ENCODE measurements around the gene SPATA17. TPM values are rescaled to one million over a fixed set of nuclear protein-coding genes. Genes with fewer than 3 reads are reported as not detected.
A peak's percentile ranks its signal among the peaks of the same experiment; 100 is the strongest.

SPATA17 gene
- total RNA-seq, 1 experiment from 2014 or later, result 3.0 TPM

- Mint-ChIP-seq H3K27ac (ENCODE audit: unreplicated experiment) (no peak overlapping the region), H3K36me3 (ENCODE audit: insufficient read depth, unreplicated experiment) (no peaks in the 10 kb centered on the region), H3K27me3 (ENCODE audit: unreplicated experiment) (no peaks in the 10 kb centered on the region), H3K9me3 (ENCODE audit: low read depth, unreplicated experiment) (no peaks in the 10 kb centered on the region), H3K4me1 (ENCODE audit: low read depth, unreplicated experiment) (no peaks in the 10 kb centered on the region), H3K4me3 (ENCODE audit: low read depth, unreplicated experiment) (no peak overlapping the region)
- BruUV-seq (replicated peaks), result no TSS peak
- intact Hi-C loops (cut with micrococcal nuclease; ENCODE audit: unreplicated experiment), result no loop called here
- TF ChIP-seq CTCF (IDR thresholded peaks at IDR 0.05; ENCODE audit: unreplicated experiment), result no peak
- CTCF ChIA-PET, result no interaction called here
- no peak for DNase-seq
Measured at GRCh38 chr1:217881607-217882332, 250.6 kb downstream of the SPATA17 start.

GRCh38 chr1:217885181-217885580, 254.0 kb downstream of the SPATA17 start:
- Mint-ChIP-seq H3K9me3 (ENCODE audit: low read depth, unreplicated experiment) (no peaks in the 10 kb centered on the region), H3K4me1 (ENCODE audit: low read depth, unreplicated experiment) (no peaks in the 10 kb centered on the region), H3K4me3 (ENCODE audit: low read depth, unreplicated experiment) (no peak overlapping the region), H3K36me3 (ENCODE audit: insufficient read depth, unreplicated experiment) (no peaks in the 10 kb centered on the region), H3K27ac (ENCODE audit: unreplicated experiment) (no peak overlapping the region), H3K27me3 (ENCODE audit: unreplicated experiment) (no peaks in the 10 kb centered on the region)
- intact Hi-C loops (cut with micrococcal nuclease; ENCODE audit: unreplicated experiment), result no loop called here
- CTCF ChIA-PET, result no interaction called here
- BruUV-seq (replicated peaks), result no TSS peak
- no peak for TF ChIP-seq CTCF (IDR thresholded peaks at IDR 0.05; ENCODE audit: unreplicated experiment)
- DNase-seq, result no peak

GRCh38 chr1:217888328-217888727, 257.2 kb downstream of the SPATA17 start:
- peaks cover 5% of the 10 kb centered on the region for H3K9me3 Mint-ChIP-seq (ENCODE audit: low read depth, unreplicated experiment)

GRCh38 chr1:217889401-217889800, 258.3 kb downstream of the SPATA17 start:
- H3K27me3 Mint-ChIP-seq (ENCODE audit: unreplicated experiment), result no peaks in the 10 kb centered on the region
- BruUV-seq (replicated peaks), result no TSS peak
- H3K27ac Mint-ChIP-seq (ENCODE audit: unreplicated experiment), result no peak overlapping the region
- CTCF ChIA-PET, result no interaction called here
- intact Hi-C loops (cut with micrococcal nuclease; ENCODE audit: unreplicated experiment), result loop anchor here (1.0 kb wide), 1 partner anchor 282 kb away; no protein-coding TSS in a partner anchor
- H3K4me1 Mint-ChIP-seq (ENCODE audit: low read depth, unreplicated experiment), result no peaks in the 10 kb centered on the region
- no peaks in the 10 kb centered on the region for H3K36me3 Mint-ChIP-seq (ENCODE audit: insufficient read depth, unreplicated experiment)
- TF ChIP-seq CTCF (IDR thresholded peaks at IDR 0.05; ENCODE audit: unreplicated experiment), result peak; percentile 31
- DNase-seq, result peak; percentile 42
- H3K9me3 Mint-ChIP-seq (ENCODE audit: low read depth, unreplicated experiment), result peaks cover 5% of the 10 kb centered on the region
- no peak overlapping the region for H3K4me3 Mint-ChIP-seq (ENCODE audit: low read depth, unreplicated experiment)

More at GRCh38 chr1:217888328-217888727, 257.2 kb downstream of the SPATA17 start:
- DNase-seq, result no peak
- BruUV-seq (replicated peaks), result no TSS peak
- Mint-ChIP-seq H3K27ac (ENCODE audit: unreplicated experiment) (no peak overlapping the region), H3K4me1 (ENCODE audit: low read depth, unreplicated experiment) (no peaks in the 10 kb centered on the region), H3K27me3 (ENCODE audit: unreplicated experiment) (no peaks in the 10 kb centered on the region), H3K4me3 (ENCODE audit: low read depth, unreplicated experiment) (no peak overlapping the region), H3K36me3 (ENCODE audit: insufficient read depth, unreplicated experiment) (no peaks in the 10 kb centered on the region)
- intact Hi-C loops (cut with micrococcal nuclease; ENCODE audit: unreplicated experiment), result no loop called here
- CTCF ChIA-PET, result no interaction called here
- no peak for TF ChIP-seq CTCF (IDR thresholded peaks at IDR 0.05; ENCODE audit: unreplicated experiment)

Data from Calu3 (cell line).